GM21447 (cell line): ENCODE data around the gene CAPN10.
"Not testable (repeated sequence)": the region's sequence is repeated elsewhere in the genome, so short reads cannot be mapped to it uniquely, and the experiment has no call there.

ENCODE experiments used
- ATAC-seq: cut with Tn5 transposase; IDR thresholded peaks from one replicate; pipeline ENCODE4 v1.9.1; 2021; ENCODE audit not compliant: unreplicated experiment

CAPN10 gene

GRCh38 chr2:240586198-240586918 is at the start of gene CAPN10:
CAPN10 (plus strand) TSS chr2:240586734; CDS start chr2:240586912, 178 bp downstream.
- ATAC-seq = peak; percentile 52

GRCh38 chr2:240538031-240538780 is 48.3 kb upstream of the CAPN10 start:
- ATAC-seq = no peak

- ATAC-seq = not testable (repeated sequence)
These were observed 47.4 kb upstream of the CAPN10 start for GRCh38 chr2:240539101-240539500.

GRCh38 chr2:240539906-240540305 is 46.6 kb upstream of the CAPN10 start:
- ATAC-seq = no peak

- ATAC-seq = no peak
These were observed 35.2 kb upstream of the CAPN10 start for GRCh38 chr2:240551288-240551687.

- no peak for ATAC-seq
These were observed 34.7 kb upstream of the CAPN10 start for GRCh38 chr2:240551811-240552210.

- no peak for ATAC-seq
These were observed 32.5 kb upstream of the CAPN10 start for GRCh38 chr2:240553956-240554480.

GRCh38 chr2:240554767-240555493 is 31.6 kb upstream of the CAPN10 start:
- no peak for ATAC-seq

GRCh38 chr2:240555541-240556250 is 30.8 kb upstream of the CAPN10 start:
- ATAC-seq = no peak

- no peak for ATAC-seq
These were observed 29.9 kb upstream of the CAPN10 start for GRCh38 chr2:240556553-240557100.

- no peak for ATAC-seq
These were observed 29.3 kb upstream of the CAPN10 start for GRCh38 chr2:240557101-240557751.

- no peak for ATAC-seq
These were observed 28.7 kb upstream of the CAPN10 start, which contains the start of gene ANKMY1 for GRCh38 chr2:240557808-240558207. ANKMY1 (minus strand) TSS chr2:240557988; CDS start chr2:240557335, 653 bp downstream.

GRCh38 chr2:240558236-240558761 is 28.2 kb upstream of the CAPN10 start:
- no peak for ATAC-seq

GRCh38 chr2:240559286-240559685 is 27.2 kb upstream of the CAPN10 start:
- ATAC-seq = no peak

- ATAC-seq = peak; percentile 50
These were observed 26.5 kb upstream of the CAPN10 start, which contains the start of gene DUSP28 for GRCh38 chr2:240560084-240560479. DUSP28 (plus strand) TSS chr2:240560357; CDS start chr2:240560685, 328 bp downstream.

- ATAC-seq = peak; percentile 58
These were observed 25.8 kb upstream of the CAPN10 start for GRCh38 chr2:240560480-240561324.

- peak; percentile 0 for ATAC-seq
These were observed 25.1 kb upstream of the CAPN10 start for GRCh38 chr2:240561325-240561971.

GRCh38 chr2:240563231-240563630 is 23.3 kb upstream of the CAPN10 start:
- ATAC-seq = not testable (repeated sequence)
